K562 (cell line): ENCODE data around the gene SCYL3. TPM values are rescaled to one million over a fixed set of nuclear protein-coding genes. Genes with fewer than 3 reads are reported as not detected.
A peak's percentile ranks its signal among the peaks of the same experiment; 100 is the strongest.

ENCODE experiments used
- ATF6 ChIP-seq: sonication (generic); formaldehyde crosslinking; IDR thresholded peaks from 2 replicates; pipeline ENCODE4 v1.4.0; 2020; ENCODE audit warnings: mild to moderate bottlenecking, missing genetic modification reagents
- BRD9 ChIP-seq: fragments of 450-650 bp; IDR thresholded peaks from 2 replicates; pipeline ENCODE4 v1.6.1; 2018; ENCODE audit warnings: low read depth; ENCODE audit not compliant: partially characterized antibody
- DPF2 ChIP-seq: fragments of 450-650 bp; IDR thresholded peaks from 2 replicates; pipeline ENCODE4 v1.6.1; 2016
- GMEB1 ChIP-seq: fragments of 250-450 bp; sonication (Bioruptor Pico); IDR thresholded peaks from 2 replicates; pipeline ENCODE4 v1.4.0; 2020; ENCODE audit warnings: mild to moderate bottlenecking
- HDAC6 ChIP-seq: IDR thresholded peaks from 2 replicates; pipeline ENCODE4 v1.6.1; 2012; ENCODE audit warnings: low read depth, mild to moderate bottlenecking, control low read depth, inconsistent platforms, low read length, moderate library complexity
- HNRNPK ChIP-seq: fragments of 200-400 bp; formaldehyde crosslinking; IDR thresholded peaks from one replicate; pipeline ENCODE4 v1.6.1; 2018; ENCODE audit warnings: mild to moderate bottlenecking, low read depth, low read length; ENCODE audit not compliant: poor library complexity, severe bottlenecking
- POLR2B ChIP-seq: fragments of 450-650 bp; IDR thresholded peaks from 2 replicates; pipeline ENCODE4 v1.6.1; 2018; ENCODE audit warnings: low read depth; ENCODE audit not compliant: partially characterized antibody
- SRSF3 ChIP-seq: fragments of 200-400 bp; formaldehyde crosslinking; IDR thresholded peaks from 2 replicates; pipeline ENCODE4 v1.6.1; 2016; ENCODE audit warnings: mild to moderate bottlenecking, low read length, moderate library complexity; ENCODE audit not compliant: insufficient read depth
- VEZF1 ChIP-seq: fragments of 200-800 bp; sonication (Bioruptor generic); IDR thresholded peaks from 2 replicates; pipeline ENCODE4 v1.6.1; 2017; ENCODE audit warnings: missing genetic modification characterization, missing compliant biosample characterization
- ZNF407 ChIP-seq: fragments of 450-650 bp; IDR thresholded peaks from 2 replicates; pipeline ENCODE4 v1.6.1; 2016; ENCODE audit warnings: low read depth
- ZNF77 ChIP-seq: fragments of 250-450 bp; sonication (Bioruptor Pico); IDR thresholded peaks from 2 replicates; pipeline ENCODE4 v1.5.0; 2020
- polyA plus RNA-seq, 8 experiments: library from polyadenylated mRNA; depleted of rRNA in 4 of 8; stranded (reverse) in 5 of 8; unstranded in 3 of 8; fragments of >200 nt; fragmentation: Nextera tagmentation in 2 of 8; fragmentation: Illumina TruSeq in 1 of 8; extraction: Ambion mirVana in 2 of 8; extraction: Trizol in 1 of 8; gene quantifications; 2 replicates each; pipeline versions ENCODE4 v1.2.1 to v1.2.3, GENCODE V29; 2011 to 2014; ENCODE audit warnings: inconsistent platforms in 1 of 8, missing spikeins in 1 of 8
- total RNA-seq, 7 experiments: library from RNA; depleted of rRNA in 6 of 7; stranded (reverse); fragments of >200 nt in 6 of 7; fragmentation: Illumina TruSeq in 2 of 7; extraction: Trizol in 2 of 7; gene quantifications; 2 replicates each; pipeline versions ENCODE4 v1.2.1 to v1.2.3, GENCODE V29; 2011 to 2021; ENCODE audit warnings: low replicate concordance in 1 of 7

SCYL3 gene
- total and polyA plus RNA-seq, 9 of the 15 experiments (the other 6 are each of a cell fraction or from before 2014, with no cell fraction given): 3.6 to 11.4 (median 7.1) TPM

- TF ChIP-seq GMEB1 (peak; percentile 78), BRD9 (peak; percentile 100), VEZF1 (CRISPR knock-in tag) (peak; percentile 93), ZNF407 (peak; percentile 82), HNRNPK (no peak), POLR2B (peak; percentile 67), ZNF77 (CRISPR knock-in tag) (no peak), DPF2 (peak; percentile 46; the same call in 1 of the 2 replicates), SRSF3 (no peak), ATF6 (peak; percentile 83), HDAC6 (no peak)
Measured at GRCh38 chr1:169893645-169894423, at the start of gene SCYL3 (continued).
